ENCODE results near the gene IL21. TPM values are rescaled to one million over a fixed set of nuclear protein-coding genes. Genes with fewer than 3 reads are reported as not detected.
"Not testable (repeated sequence)": the region's sequence is repeated elsewhere in the genome, so short reads cannot be mapped to it uniquely, and the experiment has no call there.

The IL21 gene
- total and polyA plus RNA-seq, 12 donors = not detected

DNA sequence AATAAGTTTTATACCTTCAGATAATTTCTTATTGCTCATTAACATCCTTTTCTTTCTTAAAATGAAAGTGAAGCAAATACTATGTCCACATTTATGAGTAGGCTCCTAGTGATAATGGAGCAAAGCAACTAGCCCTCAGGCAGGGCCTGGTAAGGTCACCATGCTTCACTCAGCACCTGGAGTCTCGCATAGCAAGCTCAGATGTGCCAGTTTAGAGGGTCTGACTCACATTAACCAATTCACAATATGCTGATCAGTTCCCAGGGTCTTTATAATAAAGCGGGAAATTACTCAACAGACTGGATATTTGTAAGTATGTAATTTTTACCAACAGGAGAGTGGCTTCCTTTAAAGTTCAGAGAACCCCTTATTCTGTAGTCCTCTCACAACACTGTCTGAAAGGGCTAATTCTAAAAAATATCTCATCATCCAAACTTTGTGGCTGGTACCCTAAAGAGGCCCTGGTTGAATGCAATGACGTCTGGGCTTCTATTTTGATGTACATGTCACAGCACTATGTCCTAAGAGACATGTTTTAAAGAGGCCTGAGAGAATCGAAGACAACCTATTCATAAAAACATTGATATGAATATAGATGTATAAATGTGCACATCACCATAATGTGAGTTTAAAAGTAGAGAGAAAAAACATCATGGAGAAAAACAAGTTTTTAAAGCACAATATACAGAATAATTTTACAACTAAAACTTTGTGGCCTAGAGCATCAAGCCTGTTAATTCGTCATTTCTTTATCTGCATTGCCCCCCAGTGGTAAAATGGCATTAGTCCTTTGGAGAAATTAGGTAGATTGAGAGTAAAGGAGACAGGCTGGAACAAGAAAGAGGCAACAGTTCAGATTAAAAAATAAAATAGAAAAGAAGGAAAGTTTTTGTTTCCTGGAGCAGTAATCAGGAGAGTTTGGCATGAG, 44.3 kb downstream of the IL21 start:
- intact Hi-C loops (cut with DNase I) = no loop called here
- WGBS, 4 donors = 59 to 67% (median 62%) methylated on average over 5 of the region's 5 CpGs
- H3K4me1 ChIP-seq (replicated peaks in 1 of 2) = no peaks in the 10 kb centered on the region
- no peaks in the 10 kb centered on the region for H3K27me3 ChIP-seq
- H3K36me3 ChIP-seq (replicated peaks in 1 of 2) = no peaks in the 10 kb centered on the region
- no peak overlapping the region for H3K27ac ChIP-seq
- DNase-seq = no peak
- no peak overlapping the region for H3K4me3 ChIP-seq
- TF ChIP-seq, protein P1, sequence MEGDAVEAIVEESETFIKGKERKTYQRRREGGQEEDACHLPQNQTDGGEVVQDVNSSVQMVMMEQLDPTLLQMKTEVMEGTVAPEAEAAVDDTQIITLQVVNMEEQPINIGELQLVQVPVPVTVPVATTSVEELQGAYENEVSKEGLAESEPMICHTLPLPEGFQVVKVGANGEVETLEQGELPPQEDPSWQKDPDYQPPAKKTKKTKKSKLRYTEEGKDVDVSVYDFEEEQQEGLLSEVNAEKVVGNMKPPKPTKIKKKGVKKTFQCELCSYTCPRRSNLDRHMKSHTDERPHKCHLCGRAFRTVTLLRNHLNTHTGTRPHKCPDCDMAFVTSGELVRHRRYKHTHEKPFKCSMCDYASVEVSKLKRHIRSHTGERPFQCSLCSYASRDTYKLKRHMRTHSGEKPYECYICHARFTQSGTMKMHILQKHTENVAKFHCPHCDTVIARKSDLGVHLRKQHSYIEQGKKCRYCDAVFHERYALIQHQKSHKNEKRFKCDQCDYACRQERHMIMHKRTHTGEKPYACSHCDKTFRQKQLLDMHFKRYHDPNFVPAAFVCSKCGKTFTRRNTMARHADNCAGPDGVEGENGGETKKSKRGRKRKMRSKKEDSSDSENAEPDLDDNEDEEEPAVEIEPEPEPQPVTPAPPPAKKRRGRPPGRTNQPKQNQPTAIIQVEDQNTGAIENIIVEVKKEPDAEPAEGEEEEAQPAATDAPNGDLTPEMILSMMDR (IDR thresholded peaks at IDR 0.05) = peak in 4 of 6 experiments; percentile 21 to 43 (median 40)
- no peak for TF ChIP-seq POLR2A (IDR thresholded peaks at IDR 0.05)
- H3K9me3 ChIP-seq (replicated peaks in 1 of 3) = no peaks in the 10 kb centered on the region

DNA sequence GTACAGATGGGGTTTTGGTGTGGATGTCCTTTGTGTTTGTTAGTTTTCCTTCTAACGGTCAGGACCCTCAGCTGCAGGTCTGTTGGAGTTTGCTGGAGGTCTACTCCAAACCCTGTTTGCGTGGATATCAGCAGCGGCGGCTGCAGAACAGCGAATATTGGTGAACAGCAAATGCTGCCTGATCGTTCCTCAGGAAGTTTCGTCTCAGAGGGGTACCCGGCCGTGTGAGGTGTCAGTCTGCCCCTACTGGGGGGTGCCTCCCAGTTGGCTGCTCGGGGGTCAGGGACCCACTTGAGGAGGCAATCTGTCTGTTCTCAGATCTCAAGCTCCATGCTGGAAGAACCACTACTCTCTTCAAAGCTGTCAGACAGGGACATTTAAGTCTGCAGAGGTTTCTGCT, 46.5 kb downstream of the IL21 start:
- 79 to 97% (median 88%) methylated on average over 10 of the region's 10 CpGs for WGBS, 4 donors

DNA sequence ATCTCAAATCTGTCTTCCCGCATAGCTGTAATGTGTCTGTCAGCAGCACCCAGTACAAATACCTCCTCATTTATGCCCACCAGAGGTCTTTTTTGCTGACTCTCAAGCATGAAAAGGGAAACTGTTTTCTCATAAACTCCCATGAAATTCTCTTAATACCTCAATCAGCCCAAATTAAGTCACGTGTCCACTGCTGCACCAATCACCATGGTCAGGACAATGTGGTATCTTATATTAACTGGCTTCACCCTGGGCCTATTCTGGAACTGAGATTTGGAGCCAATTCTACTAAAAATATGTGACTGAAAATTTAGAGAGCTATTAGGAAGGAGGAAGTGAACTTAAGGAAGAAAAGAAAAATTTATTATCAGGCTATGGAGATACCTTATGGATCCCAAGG, 58.4 kb downstream of the IL21 start:
- Histone ChIP-seq H3K27ac (no peak overlapping the region), H3K36me3 (replicated peaks in 1 of 2) (no peaks in the 10 kb centered on the region), H3K4me3 (no peak overlapping the region), H3K9me3 (replicated peaks in 1 of 3) (no peaks in the 10 kb centered on the region), H3K27me3 (no peaks in the 10 kb centered on the region), H3K4me1 (replicated peaks in 1 of 2) (no peaks in the 10 kb centered on the region)
- TF ChIP-seq, protein P1 (IDR thresholded peaks at IDR 0.05) = no peak
- no peak for TF ChIP-seq POLR2A (IDR thresholded peaks at IDR 0.05)
- 49 to 68% (median 63%) methylated on average over 1 to 2 of the region's 2 CpGs for WGBS, 4 donors
- no peak for DNase-seq
- intact Hi-C loops (cut with DNase I) = no loop called here

More for the DNA sequence above, 46.5 kb downstream of the IL21 start:
- H3K4me1 ChIP-seq (replicated peaks in 1 of 2); H3K36me3 ChIP-seq (replicated peaks in 1 of 2); H3K27me3 ChIP-seq; DNase-seq; H3K27ac ChIP-seq; intact Hi-C loops (cut with DNase I); H3K9me3 ChIP-seq (replicated peaks in 1 of 3); H3K4me3 ChIP-seq: not testable (repeated sequence)

Other genes starting within 250 kb of the IL21 start
- gene ADAD1, start 242.1 kb downstream of the IL21 start, total RNA-seq = not detected
- gene ADAD1, start 242.1 kb downstream of the IL21 start, polyA plus RNA-seq = not detected
- 1 to 10 TPM in 2 of 9 donors, not detected in 7; 1.1 to 1.2 TPM for gene IL2, start 164.3 kb downstream of the IL21 start, total RNA-seq
- not detected for gene IL2, start 164.3 kb downstream of the IL21 start, polyA plus RNA-seq
- gene BBS12, start 111.6 kb upstream of the IL21 start, total RNA-seq = 1 to 10 TPM; 2.8 to 7.8 (median 5.5) TPM
- gene BBS12, start 111.6 kb upstream of the IL21 start, polyA plus RNA-seq = 1 to 10 TPM; 1.5 to 7.8 (median 2.0) TPM
- gene FGF2, start 205.8 kb upstream of the IL21 start, total RNA-seq = 1 to 10 TPM in 8 of 9 donors, under 1 TPM in 1; 0.85 to 5.3 (median 2.8) TPM
- gene FGF2, start 205.8 kb upstream of the IL21 start, polyA plus RNA-seq = 1 to 10 TPM; 1.0 to 2.4 (median 1.6) TPM